GDM1 (cell line): Measurements from ENCODE around the gene CACNB2.

Source experiments
- DNase-seq: peaks from one replicate; lab custom pipeline; 2025; lab: John Stamatoyannopoulos, UW

CACNB2 gene

GRCh38 chr10:18293536-18294510 is 153.6 kb downstream of the CACNB2 start:
- DNase-seq = no peak

GRCh38 chr10:18294633-18295032 is 154.4 kb downstream of the CACNB2 start:
- no peak for DNase-seq

GRCh38 chr10:18297659-18298058 is 157.4 kb downstream of the CACNB2 start:
- DNase-seq = no peak

GRCh38 chr10:18298256-18298655 is 158.0 kb downstream of the CACNB2 start:
- DNase-seq = no peak

- DNase-seq = no peak
Observed at GRCh38 chr10:18303851-18304801, 163.9 kb downstream of the CACNB2 start.

- no peak for DNase-seq
Observed at GRCh38 chr10:18306031-18306430, 165.8 kb downstream of the CACNB2 start.

- DNase-seq = no peak
Observed at GRCh38 chr10:18308600-18308999, 168.4 kb downstream of the CACNB2 start.

- no peak for DNase-seq
Observed at GRCh38 chr10:18310761-18311160, 170.5 kb downstream of the CACNB2 start.

GRCh38 chr10:18312374-18313139 is 172.3 kb downstream of the CACNB2 start:
- no peak for DNase-seq

- DNase-seq = no peak
Observed at GRCh38 chr10:18313140-18313530, 172.9 kb downstream of the CACNB2 start.

GRCh38 chr10:18313626-18314025 is 173.4 kb downstream of the CACNB2 start:
- no peak for DNase-seq

- no peak for DNase-seq
Observed at GRCh38 chr10:18319628-18320027, 179.4 kb downstream of the CACNB2 start.

- no peak for DNase-seq
Observed at GRCh38 chr10:18321371-18321770, 181.1 kb downstream of the CACNB2 start.

GRCh38 chr10:18323916-18324315 is 183.7 kb downstream of the CACNB2 start:
- DNase-seq = no peak

GRCh38 chr10:18325410-18325809 is 185.2 kb downstream of the CACNB2 start:
- DNase-seq = no peak

- no peak for DNase-seq
Observed at GRCh38 chr10:18325889-18326531, 185.8 kb downstream of the CACNB2 start.

- no peak for DNase-seq
Observed at GRCh38 chr10:18328941-18329340, 188.7 kb downstream of the CACNB2 start.

GRCh38 chr10:18332048-18332447 is 191.8 kb downstream of the CACNB2 start:
- DNase-seq = no peak

- no peak for DNase-seq
Observed at GRCh38 chr10:18332484-18332883, 192.3 kb downstream of the CACNB2 start.

- DNase-seq = no peak
Observed at GRCh38 chr10:18333621-18334020, 193.4 kb downstream of the CACNB2 start.

- DNase-seq = no peak
Observed at GRCh38 chr10:18334116-18334867, 194.1 kb downstream of the CACNB2 start.
